Measurements from ENCODE around the gene VDAC2.
A peak's percentile ranks its signal among the peaks of the same experiment; 100 is the strongest.

VDAC2 gene

GRCh38 chr10:75226656-75227055 lies 16.1 kb downstream of the VDAC2 start:
- no peaks in the 10 kb centered on the region for H3K27me3 ChIP-seq (ENCODE audit: insufficient read depth, low read length, poor library complexity)
- no peak overlapping the region for H4K8ac ChIP-seq (ENCODE audit: low read depth, low read length)
- no peak overlapping the region for H3K9ac ChIP-seq (ENCODE audit: low read length)
- H3K4ac ChIP-seq (ENCODE audit: low read depth, low read length) = no peak overlapping the region
- H3K4me1 ChIP-seq (ENCODE audit: control insufficient read depth, low read depth, low read length) = peaks cover 18% of the 10 kb centered on the region
- no peak overlapping the region for H3K4me2 ChIP-seq (ENCODE audit: low read length)
- WGBS (ENCODE audit: extremely low coverage, insufficient coverage, low lambda C conversion rate) = no CpG with 5 or more reads among the region's 5 CpGs
- peaks cover 48% of the 10 kb centered on the region for H3K79me2 ChIP-seq (ENCODE audit: control insufficient read depth, insufficient read depth, low read length)
- peak; percentile 65 for DNase-seq
- peaks cover 8% of the 10 kb centered on the region for H3K79me1 ChIP-seq (ENCODE audit: low read length)
- H2AK5ac ChIP-seq (ENCODE audit: low read length) = no peak overlapping the region
- no peak overlapping the region for H2BK5ac ChIP-seq (ENCODE audit: low read length)
- no peak overlapping the region for H3K18ac ChIP-seq (ENCODE audit: low read length)
- no peak overlapping the region for H3K23ac ChIP-seq (ENCODE audit: low read length)
- H3K27ac ChIP-seq (ENCODE audit: low read depth, low read length) = peak overlapping the region; percentile 78
- H3K36me3 ChIP-seq (ENCODE audit: control insufficient read depth, insufficient read depth, low read length) = peaks cover 10% of the 10 kb centered on the region
- H3K56ac ChIP-seq (ENCODE audit: low read length) = peak overlapping the region; percentile 58
- no peak overlapping the region for H4K5ac ChIP-seq (ENCODE audit: low read length)
- H2BK120ac ChIP-seq (ENCODE audit: low read depth, low read length) = no peak overlapping the region
- no peak overlapping the region for H3K4me3 ChIP-seq (ENCODE audit: low read length)
- H2BK15ac ChIP-seq (replicated peaks; ENCODE audit: low read depth) = no peak overlapping the region

GRCh38 chr10:75228278-75228677 lies 17.7 kb downstream of the VDAC2 start:
- Histone ChIP-seq H3K4me2 (ENCODE audit: low read length) (no peak overlapping the region), H3K18ac (ENCODE audit: low read length) (no peak overlapping the region), H3K23ac (ENCODE audit: low read length) (no peak overlapping the region), H3K9ac (ENCODE audit: low read length) (no peak overlapping the region), H2BK5ac (ENCODE audit: low read length) (no peak overlapping the region), H2BK15ac (replicated peaks; ENCODE audit: low read depth) (no peak overlapping the region), H4K5ac (ENCODE audit: low read length) (no peak overlapping the region), H3K27me3 (ENCODE audit: insufficient read depth, low read length, poor library complexity) (no peaks in the 10 kb centered on the region), H3K56ac (ENCODE audit: low read length) (no peak overlapping the region), H4K8ac (ENCODE audit: low read depth, low read length) (no peak overlapping the region), H2BK120ac (ENCODE audit: low read depth, low read length) (no peak overlapping the region), H3K27ac (ENCODE audit: low read depth, low read length) (no peak overlapping the region), H3K4ac (ENCODE audit: low read depth, low read length) (no peak overlapping the region), H3K4me1 (ENCODE audit: control insufficient read depth, low read depth, low read length) (peaks cover 18% of the 10 kb centered on the region), H3K79me2 (ENCODE audit: control insufficient read depth, insufficient read depth, low read length) (peaks cover 45% of the 10 kb centered on the region), H2AK5ac (ENCODE audit: low read length) (no peak overlapping the region), H3K36me3 (ENCODE audit: control insufficient read depth, insufficient read depth, low read length) (peaks cover 14% of the 10 kb centered on the region), H3K79me1 (ENCODE audit: low read length) (peaks cover 9% of the 10 kb centered on the region), H3K4me3 (ENCODE audit: low read length) (no peak overlapping the region)
- no peak for DNase-seq
- no CpG with 5 or more reads among the region's 3 CpGs for WGBS (ENCODE audit: extremely low coverage, insufficient coverage, low lambda C conversion rate)

DNA sequence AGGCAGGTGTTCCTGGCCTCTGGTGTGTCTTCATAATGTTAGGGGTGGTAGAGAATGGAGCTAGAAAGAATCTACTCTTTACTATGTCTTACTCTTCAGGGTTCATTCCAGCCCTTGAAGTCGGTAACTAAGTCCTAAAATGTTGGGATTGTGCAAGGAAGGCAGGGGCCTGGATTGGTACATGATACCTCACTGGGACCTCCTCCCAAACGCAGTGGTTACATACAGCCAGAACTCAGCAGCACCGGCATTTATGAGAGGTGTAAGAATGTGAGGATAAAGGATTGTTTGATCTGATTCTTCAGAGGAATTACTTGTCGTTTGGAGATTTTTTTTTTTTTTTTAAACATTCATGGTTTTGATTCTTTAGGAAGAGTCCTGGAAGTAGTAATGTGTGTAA lies 18.2 kb downstream of the VDAC2 start:
- Histone ChIP-seq H3K18ac (ENCODE audit: low read length) (no peak overlapping the region), H3K27ac (ENCODE audit: low read depth, low read length) (no peak overlapping the region), H3K4me1 (ENCODE audit: control insufficient read depth, low read depth, low read length) (peaks cover 22% of the 10 kb centered on the region), H3K9ac (ENCODE audit: low read length) (no peak overlapping the region), H3K56ac (ENCODE audit: low read length) (no peak overlapping the region), H2AK5ac (ENCODE audit: low read length) (no peak overlapping the region), H3K4me2 (ENCODE audit: low read length) (no peak overlapping the region), H3K4ac (ENCODE audit: low read depth, low read length) (no peak overlapping the region), H4K8ac (ENCODE audit: low read depth, low read length) (no peak overlapping the region), H2BK15ac (replicated peaks; ENCODE audit: low read depth) (no peak overlapping the region), H4K5ac (ENCODE audit: low read length) (no peak overlapping the region), H2BK5ac (ENCODE audit: low read length) (no peak overlapping the region), H3K79me1 (ENCODE audit: low read length) (peaks cover 9% of the 10 kb centered on the region), H2BK120ac (ENCODE audit: low read depth, low read length) (no peak overlapping the region), H3K4me3 (ENCODE audit: low read length) (no peak overlapping the region), H3K79me2 (ENCODE audit: control insufficient read depth, insufficient read depth, low read length) (peaks cover 40% of the 10 kb centered on the region), H3K23ac (ENCODE audit: low read length) (no peak overlapping the region), H3K27me3 (ENCODE audit: insufficient read depth, low read length, poor library complexity) (no peaks in the 10 kb centered on the region), H3K36me3 (ENCODE audit: control insufficient read depth, insufficient read depth, low read length) (peaks cover 14% of the 10 kb centered on the region)
- WGBS (ENCODE audit: extremely low coverage, insufficient coverage, low lambda C conversion rate) = no CpG with 5 or more reads among the region's 4 CpGs
- DNase-seq = no peak

DNA sequence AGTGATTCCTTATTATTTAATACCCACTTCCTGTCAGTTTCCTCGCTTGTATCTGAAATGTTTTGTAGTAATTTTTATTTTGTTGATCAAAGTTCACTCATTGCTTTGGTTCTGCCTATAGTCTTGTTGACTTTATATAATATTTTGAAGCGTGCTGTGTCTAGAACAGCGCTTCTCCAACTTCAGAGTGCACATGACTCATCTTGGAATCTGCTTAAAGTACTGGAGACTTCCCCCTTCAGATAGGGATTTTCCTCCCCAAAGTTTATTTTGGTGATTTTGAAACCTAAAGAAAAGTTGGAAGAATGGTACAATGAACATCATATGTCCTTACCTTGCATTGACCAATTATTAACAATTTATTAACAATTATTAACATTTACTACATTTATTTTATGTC lies 19.4 kb downstream of the VDAC2 start:
- no peak overlapping the region for H3K56ac ChIP-seq (ENCODE audit: low read length)
- peaks cover 13% of the 10 kb centered on the region for H3K4me1 ChIP-seq (ENCODE audit: control insufficient read depth, low read depth, low read length)
- H3K4me2 ChIP-seq (ENCODE audit: low read length) = no peak overlapping the region
- H3K23ac ChIP-seq (ENCODE audit: low read length) = no peak overlapping the region
- no peak overlapping the region for H2BK15ac ChIP-seq (replicated peaks; ENCODE audit: low read depth)
- peaks cover 6% of the 10 kb centered on the region for H3K79me1 ChIP-seq (ENCODE audit: low read length)
- no peak overlapping the region for H2BK120ac ChIP-seq (ENCODE audit: low read depth, low read length)
- DNase-seq = no peak
- no peak overlapping the region for H3K27ac ChIP-seq (ENCODE audit: low read depth, low read length)
- no peak overlapping the region for H4K5ac ChIP-seq (ENCODE audit: low read length)
- H3K18ac ChIP-seq (ENCODE audit: low read length) = no peak overlapping the region
- H2BK5ac ChIP-seq (ENCODE audit: low read length) = no peak overlapping the region
- H3K4me3 ChIP-seq (ENCODE audit: low read length) = no peak overlapping the region
- H3K27me3 ChIP-seq (ENCODE audit: insufficient read depth, low read length, poor library complexity) = no peaks in the 10 kb centered on the region
- H2AK5ac ChIP-seq (ENCODE audit: low read length) = no peak overlapping the region
- H3K9ac ChIP-seq (ENCODE audit: low read length) = no peak overlapping the region
- H4K8ac ChIP-seq (ENCODE audit: low read depth, low read length) = no peak overlapping the region
- H3K79me2 ChIP-seq (ENCODE audit: control insufficient read depth, insufficient read depth, low read length) = peaks cover 32% of the 10 kb centered on the region
- no CpG with 5 or more reads among the region's 3 CpGs for WGBS (ENCODE audit: extremely low coverage, insufficient coverage, low lambda C conversion rate)
- no peak overlapping the region for H3K4ac ChIP-seq (ENCODE audit: low read depth, low read length)
- peaks cover 12% of the 10 kb centered on the region for H3K36me3 ChIP-seq (ENCODE audit: control insufficient read depth, insufficient read depth, low read length)

- Histone ChIP-seq H3K9ac (ENCODE audit: low read length) (no peak overlapping the region), H3K18ac (ENCODE audit: low read length) (no peak overlapping the region), H3K4me1 (ENCODE audit: control insufficient read depth, low read depth, low read length) (peaks cover 11% of the 10 kb centered on the region), H3K4me3 (ENCODE audit: low read length) (no peak overlapping the region), H2AK5ac (ENCODE audit: low read length) (no peak overlapping the region), H2BK15ac (replicated peaks; ENCODE audit: low read depth) (no peak overlapping the region), H3K23ac (ENCODE audit: low read length) (no peak overlapping the region), H2BK5ac (ENCODE audit: low read length) (no peak overlapping the region), H3K4me2 (ENCODE audit: low read length) (no peak overlapping the region), H4K8ac (ENCODE audit: low read depth, low read length) (no peak overlapping the region), H3K4ac (ENCODE audit: low read depth, low read length) (no peak overlapping the region), H3K56ac (ENCODE audit: low read length) (no peak overlapping the region), H4K5ac (ENCODE audit: low read length) (no peak overlapping the region), H2BK120ac (ENCODE audit: low read depth, low read length) (no peak overlapping the region), H3K79me2 (ENCODE audit: control insufficient read depth, insufficient read depth, low read length) (peaks cover 29% of the 10 kb centered on the region), H3K79me1 (ENCODE audit: low read length) (peaks cover 6% of the 10 kb centered on the region), H3K27me3 (ENCODE audit: insufficient read depth, low read length, poor library complexity) (no peaks in the 10 kb centered on the region), H3K27ac (ENCODE audit: low read depth, low read length) (no peak overlapping the region), H3K36me3 (ENCODE audit: control insufficient read depth, insufficient read depth, low read length) (peaks cover 12% of the 10 kb centered on the region)
- DNase-seq = peak; percentile 91
- no CpG with 5 or more reads among the region's 5 CpGs for WGBS (ENCODE audit: extremely low coverage, insufficient coverage, low lambda C conversion rate)
Measured at GRCh38 chr10:75230600-75231038, 20.0 kb downstream of the VDAC2 start.
